ENCODE data around the gene LSG1.

The LSG1 gene

DNA sequence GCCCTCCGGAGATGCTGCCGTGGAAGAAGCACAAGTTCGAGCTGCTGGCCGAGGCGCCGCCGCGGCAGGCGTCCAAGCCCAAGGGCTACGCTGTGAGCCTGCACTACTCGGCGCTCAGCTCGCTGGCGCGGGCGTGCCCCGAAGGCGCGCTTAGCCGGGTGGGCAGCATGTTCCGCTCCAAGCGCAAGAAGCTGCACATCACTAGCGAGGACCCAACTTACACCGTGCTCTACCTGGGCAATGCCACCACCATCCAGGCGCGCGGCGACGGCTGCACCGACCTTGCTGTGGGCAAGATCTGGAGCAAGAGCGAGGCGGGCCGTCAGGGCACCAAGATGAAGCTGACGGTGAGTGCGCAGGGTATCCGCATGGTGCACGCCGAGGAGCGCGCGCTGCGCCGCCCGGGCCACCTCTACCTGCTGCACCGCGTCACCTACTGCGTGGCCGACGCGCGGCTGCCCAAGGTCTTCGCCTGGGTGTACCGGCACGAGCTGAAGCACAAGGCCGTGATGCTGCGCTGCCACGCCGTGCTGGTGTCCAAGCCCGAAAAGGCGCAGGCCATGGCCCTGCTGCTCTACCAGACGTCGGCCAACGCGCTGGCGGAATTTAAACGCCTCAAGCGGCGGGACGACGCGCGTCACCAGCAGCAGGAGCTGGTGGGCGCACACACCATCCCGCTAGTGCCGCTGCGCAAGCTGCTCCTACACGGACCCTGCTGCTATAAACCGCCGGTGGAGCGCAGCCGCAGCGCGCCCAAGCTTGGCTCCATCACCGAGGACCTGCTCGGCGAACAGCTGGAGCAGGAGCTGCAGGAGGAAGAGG lies 15.0 kb upstream of the LSG1 start:
- peak; percentile 77 for DNase-seq (ENCODE audit: low read depth)

GRCh38 chr3:194686414-194686815 lies 14.4 kb upstream of the LSG1 start:
- no peak for DNase-seq (ENCODE audit: low read depth)

GRCh38 chr3:194685718-194686413 lies 13.9 kb upstream of the LSG1 start, which contains the start of gene FAM43A:
FAM43A (plus strand) TSS chr3:194685883; CDS start chr3:194686827, 944 bp downstream.
- DNase-seq (ENCODE audit: low read depth) = peak; percentile 98

GRCh38 chr3:194685065-194685717 lies 13.2 kb upstream of the LSG1 start:
- no peak for DNase-seq (ENCODE audit: low read depth)

DNA sequence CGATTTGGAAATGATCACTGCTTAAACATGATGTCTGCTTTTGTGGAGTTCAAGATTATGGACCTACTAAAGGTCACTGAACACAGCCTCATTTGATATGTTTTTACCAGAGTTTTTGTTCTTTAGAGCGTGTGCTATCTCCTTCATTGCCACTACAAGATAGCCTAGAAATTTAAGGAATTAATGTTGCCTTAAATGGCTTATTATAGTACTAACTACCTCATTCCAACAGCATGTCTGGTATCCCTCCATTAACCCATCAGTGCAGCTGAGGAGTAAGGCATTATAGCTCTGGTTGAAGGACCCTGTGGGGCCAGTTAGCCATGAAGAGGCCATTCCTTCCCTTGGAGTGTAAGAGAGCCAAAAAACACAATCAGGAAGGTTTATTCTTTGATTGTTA lies 11.4 kb upstream of the LSG1 start:
- DNase-seq (ENCODE audit: low read depth) = no peak

DNA sequence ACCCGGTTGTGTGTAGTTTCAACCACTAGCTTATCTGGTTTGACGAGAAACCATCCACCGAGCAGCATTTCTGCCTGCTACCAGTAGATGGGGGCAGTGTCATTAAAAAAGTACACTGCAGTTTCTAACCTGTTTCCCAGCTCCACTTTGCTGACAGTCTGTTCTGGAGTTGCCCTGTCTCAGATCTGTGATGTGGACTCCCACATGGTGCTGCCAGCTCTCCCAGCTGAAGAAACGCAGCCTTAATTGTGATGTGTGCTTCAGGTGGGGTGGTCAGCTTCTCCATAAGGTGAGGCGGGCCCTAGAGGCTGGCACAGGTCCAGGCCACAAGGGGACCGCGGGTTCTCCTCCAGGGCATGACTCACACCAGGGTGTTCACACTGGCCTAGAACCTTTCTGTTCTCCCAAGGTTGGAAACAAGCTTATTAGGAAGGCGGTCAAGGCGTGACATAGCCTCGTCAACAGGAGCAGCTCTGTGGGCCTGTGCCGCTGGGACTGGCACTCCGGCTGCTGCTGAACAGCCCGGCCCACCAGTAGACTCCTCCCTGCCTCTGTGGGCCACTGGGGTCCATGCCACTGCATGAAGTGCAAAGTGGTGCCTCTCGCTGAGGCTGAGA lies 10.8 kb upstream of the LSG1 start:
- peak; percentile 88 for DNase-seq (ENCODE audit: low read depth)

GRCh38 chr3:194682189-194682693 lies 10.2 kb upstream of the LSG1 start:
- no peak for DNase-seq (ENCODE audit: low read depth)

DNA sequence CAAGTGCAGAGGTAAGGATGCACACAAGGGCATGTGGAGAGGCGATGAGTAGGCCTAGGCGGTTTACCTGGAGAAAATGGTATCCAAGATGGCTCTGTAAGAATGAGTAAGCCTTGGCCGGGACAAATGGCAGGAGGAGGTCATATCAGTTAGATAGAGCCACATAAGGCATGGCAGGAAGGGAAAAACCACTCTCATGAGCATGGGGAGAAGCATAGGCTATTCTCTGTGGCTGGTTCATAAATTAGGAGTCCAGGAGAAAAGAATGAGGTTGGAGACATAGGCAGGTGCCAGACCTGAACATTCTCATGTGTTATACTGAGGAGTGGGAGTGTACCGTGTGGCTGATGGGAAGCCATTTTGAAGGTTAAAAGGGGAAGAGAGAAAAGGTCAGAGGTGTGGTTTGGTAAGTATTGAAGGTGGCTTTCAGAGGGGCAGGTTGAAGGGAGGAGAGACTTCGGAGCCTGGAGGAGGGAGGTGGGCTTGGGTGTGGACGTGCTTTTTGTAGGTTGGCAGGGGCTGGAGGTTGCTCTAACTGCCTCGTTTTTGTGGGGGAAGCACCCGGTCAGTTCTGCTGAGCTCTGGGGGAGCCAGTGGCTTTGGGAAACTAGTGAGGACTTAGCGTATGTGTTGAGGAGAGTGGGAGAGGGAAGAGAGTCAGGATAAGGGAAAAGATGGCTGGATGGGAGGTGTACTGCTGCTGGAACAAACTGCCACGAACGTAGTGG lies 9.1 kb upstream of the LSG1 start:
- DNase-seq (ENCODE audit: low read depth) = no peak

DNA sequence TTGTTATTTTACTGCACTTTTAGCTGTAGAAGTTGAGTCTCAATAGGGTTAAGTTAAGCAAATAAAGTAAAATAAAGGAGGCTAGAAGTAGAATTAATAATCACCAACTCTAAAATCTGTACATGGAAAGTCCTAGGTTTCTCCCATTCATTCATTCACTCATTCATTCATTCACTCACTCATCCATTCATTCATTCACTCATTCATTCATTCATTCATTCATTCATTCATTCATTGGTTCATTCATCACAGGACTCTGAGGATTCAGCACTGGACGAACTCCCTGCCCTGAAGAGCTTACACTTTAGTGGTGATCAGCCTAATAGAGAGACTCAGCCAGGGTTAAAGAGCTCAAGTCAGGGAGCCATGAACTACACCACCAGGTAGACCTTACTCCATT lies 4.5 kb upstream of the LSG1 start:
- no peak for DNase-seq (ENCODE audit: low read depth)

DNA sequence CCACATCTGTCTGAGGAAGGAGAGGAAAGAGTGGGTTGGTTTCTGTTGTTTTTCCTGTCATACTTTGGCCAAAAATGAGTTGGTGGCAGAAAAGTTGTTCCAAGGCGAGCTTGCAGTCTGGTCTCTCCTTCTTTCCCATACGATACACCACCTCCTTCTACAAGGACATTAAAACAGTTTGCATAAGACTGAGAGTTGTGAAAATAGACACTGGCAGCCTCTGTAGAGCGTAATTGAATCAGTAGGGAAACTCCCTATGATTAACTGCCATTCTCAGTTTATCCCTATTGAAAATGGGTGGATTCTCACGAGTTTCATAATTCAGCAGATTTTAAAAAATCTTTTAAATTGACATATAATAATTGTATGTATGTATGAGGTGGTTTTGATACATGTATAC lies 3.7 kb upstream of the LSG1 start:
- no peak for DNase-seq (ENCODE audit: low read depth)

GRCh38 chr3:194675081-194675640 lies 3.2 kb upstream of the LSG1 start:
- no peak for DNase-seq (ENCODE audit: low read depth)

DNA sequence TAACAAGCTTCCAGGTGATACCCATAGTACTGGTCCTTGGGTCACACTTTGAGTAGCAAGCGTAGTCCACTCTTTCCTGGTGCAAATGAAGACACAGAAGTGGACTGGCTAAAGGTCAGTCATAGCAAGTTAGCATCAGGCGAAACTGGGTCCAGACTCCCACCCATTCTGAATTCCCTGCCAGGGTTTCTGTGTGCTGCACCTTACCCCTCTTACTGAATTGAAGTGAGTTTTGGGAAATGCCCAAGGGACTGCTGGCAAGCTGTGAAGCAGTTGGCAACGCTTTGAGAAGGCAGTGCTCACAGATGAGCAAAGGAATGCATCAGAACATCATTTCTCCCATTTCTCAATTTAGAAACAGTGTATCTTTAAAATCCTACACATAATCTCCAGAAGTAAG lies 1.8 kb upstream of the LSG1 start:
- no peak for DNase-seq (ENCODE audit: low read depth)

GRCh38 chr3:194672876-194673275 lies 885 bp upstream of the LSG1 start:
- no peak for DNase-seq (ENCODE audit: low read depth)

DNA sequence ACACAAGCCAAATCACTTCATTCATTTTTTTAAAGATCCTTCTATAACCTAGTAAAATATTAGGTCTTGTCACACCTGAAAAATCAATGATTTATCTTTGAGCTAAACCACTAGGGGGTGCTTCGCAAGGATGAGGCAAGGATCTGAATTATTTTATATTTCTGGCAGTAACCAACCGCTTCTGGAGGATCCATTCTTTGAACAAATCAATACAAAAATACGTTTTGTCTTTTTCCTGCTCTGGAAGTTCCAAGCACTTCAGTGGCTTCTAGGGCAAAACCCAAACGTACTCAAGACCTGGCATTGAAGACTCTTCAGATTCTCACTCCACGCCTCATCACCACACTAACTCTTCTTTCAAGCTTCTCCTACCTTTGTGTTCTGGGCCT lies 486 bp downstream of the LSG1 start:
- peak; percentile 58 for DNase-seq (ENCODE audit: low read depth)

- DNase-seq (ENCODE audit: low read depth) = no peak
These were observed 4.6 kb downstream of the LSG1 start for GRCh38 chr3:194667363-194667762.

- peak; percentile 72 for DNase-seq (ENCODE audit: low read depth)
These were observed 7.1 kb downstream of the LSG1 start for GRCh38 chr3:194664857-194665256.

DNA sequence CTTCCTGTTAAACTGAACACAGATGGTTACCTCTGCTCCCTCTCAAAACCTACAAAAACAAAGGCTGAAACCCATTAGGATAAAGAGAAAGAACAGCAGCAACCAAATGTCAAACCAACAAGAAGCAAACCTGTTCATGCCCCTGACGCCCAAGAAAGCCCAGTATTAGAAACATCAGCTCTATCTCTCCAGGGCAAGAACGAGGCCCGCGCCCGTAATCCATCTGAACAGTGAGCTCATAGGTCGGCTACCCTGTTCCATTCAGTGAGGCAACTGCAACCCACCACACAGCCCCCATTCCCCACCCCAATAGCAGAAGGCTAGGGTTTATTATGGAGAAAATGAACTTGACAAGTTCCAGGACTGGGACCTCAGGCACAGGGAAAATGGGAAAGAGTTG lies 10.0 kb downstream of the LSG1 start:
- no peak for DNase-seq (ENCODE audit: low read depth)

GRCh38 chr3:194661374-194661773 lies 10.6 kb downstream of the LSG1 start:
- DNase-seq (ENCODE audit: low read depth) = no peak

- no peak for DNase-seq (ENCODE audit: low read depth)
These were observed 12.2 kb downstream of the LSG1 start for GRCh38 chr3:194659778-194660177.

DNA sequence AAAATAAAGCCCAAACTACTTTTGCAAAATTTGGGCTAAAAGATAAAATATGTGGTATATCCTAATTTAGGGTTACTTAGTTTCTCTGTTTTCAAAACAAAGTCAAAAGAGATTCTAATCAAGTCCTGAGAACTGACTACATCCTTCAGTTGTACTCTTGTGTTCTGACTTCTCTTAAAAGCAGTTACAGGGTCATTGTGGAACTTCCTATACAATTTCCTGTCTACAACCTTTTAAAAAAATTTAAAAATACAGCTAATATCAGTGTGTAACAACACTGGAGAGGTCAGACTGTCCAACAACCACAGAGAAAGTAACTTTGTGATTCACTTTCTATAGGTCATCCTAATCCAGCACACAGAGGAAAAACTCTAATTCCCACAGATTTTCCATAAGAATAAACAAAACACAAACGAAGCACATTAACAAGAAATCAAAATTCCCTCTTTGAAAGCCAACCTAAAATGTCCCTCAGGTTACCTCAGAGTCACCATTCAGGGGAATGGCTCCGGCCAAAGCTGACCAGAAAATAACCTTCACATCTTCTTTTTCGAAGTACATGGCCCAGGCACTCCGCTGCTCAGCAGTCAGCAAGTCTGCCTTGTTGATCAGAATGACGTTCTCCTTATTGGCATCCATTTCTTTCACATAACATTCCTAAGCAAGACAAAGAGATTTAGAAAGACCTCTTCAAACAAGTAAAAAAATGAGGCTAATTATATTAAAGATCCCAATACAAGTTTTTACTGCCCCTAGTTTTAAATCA lies 13.3 kb downstream of the LSG1 start:
- no peak for DNase-seq (ENCODE audit: low read depth)

- no peak for DNase-seq (ENCODE audit: low read depth)
These were observed 14.6 kb downstream of the LSG1 start for GRCh38 chr3:194657439-194657838.

Data from iris pigment epithelial cell (primary cell).